ENCODE measurements around the gene COX6A1.
"Not testable (repeated sequence)": the region's sequence is repeated elsewhere in the genome, so short reads cannot be mapped to it uniquely, and the experiment has no call there.

The COX6A1 gene

DNA sequence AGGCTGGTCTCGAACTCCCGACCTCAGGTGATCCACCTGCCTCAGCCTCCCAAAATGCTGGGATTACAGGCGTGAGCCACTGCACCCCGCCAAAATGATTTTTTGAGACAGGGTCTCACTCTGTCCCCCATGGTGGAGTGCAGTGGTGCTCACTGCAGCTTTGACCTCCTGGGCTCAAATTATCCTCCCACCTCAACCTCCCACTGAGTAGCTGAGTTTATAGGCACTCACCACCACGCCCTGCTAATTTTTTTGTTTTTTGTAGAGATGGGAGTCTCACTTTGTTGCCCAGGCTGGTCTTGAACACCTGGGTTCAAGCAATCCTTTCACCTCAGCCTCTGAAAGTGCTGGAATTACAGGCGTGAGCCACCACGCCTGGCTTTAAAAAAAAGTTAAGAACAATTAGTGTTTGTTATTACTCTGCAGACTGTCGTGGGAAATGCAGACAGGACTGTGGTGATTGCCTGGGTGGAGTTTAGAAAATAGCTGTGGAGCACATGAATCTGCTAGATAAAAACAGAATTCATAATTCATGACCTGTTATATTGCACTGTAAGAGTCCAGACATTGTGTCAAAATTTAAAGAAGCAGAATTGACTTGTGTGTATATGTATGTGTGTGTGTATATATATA, 9.2 kb upstream of the COX6A1 start:
- no peak for DNase-seq

GRCh38 chr12:120429368-120429767, 8.5 kb upstream of the COX6A1 start:
- DNase-seq: no peak

DNA sequence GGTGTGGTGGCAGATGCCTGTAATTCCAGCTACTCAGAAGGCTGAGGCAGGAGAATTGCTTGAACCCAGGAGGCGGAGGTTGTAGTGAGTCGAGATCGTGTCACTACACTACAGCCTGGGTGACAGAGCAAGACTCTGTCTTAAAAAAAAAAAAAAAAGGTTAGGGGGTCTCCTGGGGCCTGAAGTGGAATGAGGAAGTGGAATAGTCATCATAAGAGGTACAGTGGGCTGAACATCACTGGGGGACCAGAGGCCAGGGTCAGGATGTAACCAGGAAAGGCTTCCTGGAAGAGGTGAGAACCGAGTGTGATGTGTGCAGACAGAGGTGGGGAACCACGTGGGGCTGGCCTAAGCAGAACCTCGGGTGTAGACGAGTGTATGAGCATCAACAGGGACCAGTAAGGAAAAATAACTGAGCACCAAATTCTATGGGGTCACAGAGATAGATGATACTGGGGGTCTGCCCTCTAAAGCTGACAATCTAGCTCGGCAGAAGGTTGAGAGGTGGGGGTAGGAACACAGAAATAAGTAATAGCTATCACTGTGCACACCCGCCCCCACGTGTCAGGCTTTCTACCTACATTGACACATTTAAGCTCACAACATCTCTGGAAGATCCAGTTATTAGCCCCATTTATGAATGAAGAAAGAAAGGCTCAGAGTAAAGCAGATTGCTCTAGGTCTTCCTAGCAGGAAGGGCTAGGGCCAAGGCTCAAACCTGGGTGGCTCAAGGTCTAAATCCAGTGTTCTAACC, 5.0 kb upstream of the COX6A1 start:
- DNase-seq: no peak

DNA sequence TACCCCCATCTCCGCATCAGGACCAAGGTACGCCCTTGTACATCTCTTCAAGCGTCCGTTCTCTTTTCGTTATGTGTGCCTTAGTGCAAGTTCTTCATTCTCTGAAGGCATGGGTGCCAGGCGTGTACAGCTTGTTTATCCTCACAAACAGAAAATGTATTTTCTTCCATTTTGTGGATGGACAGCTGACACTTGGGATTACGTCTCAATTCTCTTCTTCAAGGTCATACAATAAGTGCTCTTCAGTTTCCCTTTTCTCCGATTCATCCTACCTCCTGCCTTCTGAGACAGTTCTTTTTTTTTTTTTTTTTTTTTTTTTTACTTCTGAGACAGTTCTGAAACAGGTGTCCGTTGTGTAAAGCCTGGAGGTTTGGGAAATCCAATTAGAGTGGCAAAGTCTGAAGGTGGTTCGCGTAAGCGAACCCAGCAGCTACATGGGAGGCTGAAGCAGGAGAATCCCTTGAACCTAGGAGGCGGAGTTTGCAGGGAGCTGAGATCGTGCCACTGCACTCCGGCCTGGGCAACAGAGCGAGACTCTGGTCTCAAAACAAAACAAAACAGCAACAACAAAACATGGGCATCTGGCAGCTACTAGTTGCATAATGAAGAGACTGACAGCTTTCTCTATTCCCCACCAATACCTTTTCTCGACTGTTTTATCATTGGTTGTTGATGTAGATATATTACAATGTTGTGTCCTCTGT, 734 bp downstream of the COX6A1 start:
- no peak for DNase-seq

- DNase-seq: peak; percentile 52
Measured at GRCh38 chr12:120439646-120440247, 1.8 kb downstream of the COX6A1 start.

DNA sequence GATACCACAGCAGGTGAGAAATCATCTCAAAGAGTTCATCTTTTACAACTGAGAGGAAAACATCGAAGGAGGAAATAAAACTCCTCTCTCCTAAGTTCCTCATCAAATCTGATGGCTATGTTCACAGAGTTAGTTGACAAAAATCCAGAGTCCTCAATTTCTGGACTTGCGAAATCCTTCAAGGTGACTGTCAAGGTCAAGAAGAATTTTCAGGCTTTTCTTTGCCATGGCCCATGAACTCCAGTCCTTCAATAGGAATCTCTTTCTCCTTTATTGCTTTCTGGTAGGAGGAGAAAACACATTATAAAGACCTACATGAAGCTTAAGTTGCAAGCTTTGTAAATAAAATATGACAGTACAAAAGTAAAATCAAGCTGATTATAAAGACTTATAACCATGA, 6.8 kb downstream of the COX6A1 start:
- no peak for DNase-seq

GRCh38 chr12:120445911-120446843, 8.3 kb downstream of the COX6A1 start, which contains the start of the genes GATC and TRIAP1:
GATC (plus strand) TSS chr12:120446444; CDS start chr12:120446481, 37 bp downstream.
TRIAP1 (minus strand) TSS chr12:120446384; CDS start chr12:120446372, 12 bp downstream.
- peak; percentile 80 for DNase-seq

DNA sequence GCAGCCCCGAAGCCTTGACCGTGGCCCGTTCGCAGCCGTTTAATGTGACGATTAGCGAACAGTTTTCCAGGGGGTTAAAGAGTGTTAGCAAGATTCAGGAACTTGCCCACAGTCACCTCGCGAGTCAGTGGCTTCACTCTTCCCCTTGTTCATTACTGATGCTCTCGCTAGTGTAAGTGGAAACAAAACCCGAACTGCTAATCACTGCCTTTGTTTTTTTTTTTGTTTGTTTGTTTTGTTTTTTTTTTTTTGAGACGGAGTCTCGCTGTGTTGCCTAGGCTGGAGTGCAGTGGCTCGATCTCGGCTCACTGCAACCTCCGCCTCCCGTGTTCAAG, 8.9 kb downstream of the COX6A1 start:
- not testable (repeated sequence) for DNase-seq

- no peak for DNase-seq
Measured at GRCh38 chr12:120447992-120448391, 10.1 kb downstream of the COX6A1 start.

- not testable (repeated sequence) for DNase-seq
Measured at GRCh38 chr12:120452524-120452923, 14.6 kb downstream of the COX6A1 start.

- no peak for DNase-seq
Measured at GRCh38 chr12:120453060-120453750, 15.3 kb downstream of the COX6A1 start.

DNA sequence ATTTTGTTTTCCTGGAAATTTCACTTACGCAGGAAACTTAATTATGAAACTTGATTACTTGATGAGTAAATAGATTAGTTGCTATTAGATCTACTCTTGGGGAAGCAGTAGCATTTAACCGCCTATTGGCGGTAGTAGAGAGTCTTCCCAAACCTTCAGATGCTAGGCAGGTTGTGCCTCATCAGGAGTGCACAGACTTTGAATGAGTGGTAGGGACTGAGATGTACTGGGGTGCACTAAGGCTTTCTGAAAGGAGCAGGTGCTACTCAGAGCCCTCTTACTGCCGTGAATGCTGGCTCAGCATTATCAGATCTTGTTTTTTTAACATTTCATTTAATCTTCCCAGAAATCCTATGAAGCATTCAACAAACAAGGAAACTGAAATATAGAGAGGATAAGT, 16.1 kb downstream of the COX6A1 start:
- DNase-seq: no peak

DNA sequence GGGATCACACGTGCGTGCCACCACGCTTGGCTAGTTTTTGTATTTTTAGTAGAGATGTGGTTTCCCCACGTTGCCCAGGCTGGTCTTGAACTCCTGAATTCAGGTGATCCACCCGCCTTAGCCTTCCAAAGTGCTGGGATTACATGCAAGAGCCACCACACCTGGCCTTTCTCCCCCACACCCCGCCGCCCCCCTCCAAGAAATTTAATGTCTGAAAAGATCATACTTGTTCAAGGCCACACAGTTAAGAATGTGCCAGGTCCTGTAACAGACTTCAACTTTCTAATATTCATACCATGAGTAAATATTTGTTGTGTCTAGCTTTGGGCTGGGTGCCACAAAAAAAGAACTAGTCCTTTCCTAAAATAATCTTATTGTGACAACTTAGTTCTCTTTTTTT, 17.4 kb downstream of the COX6A1 start:
- no peak for DNase-seq

DNA sequence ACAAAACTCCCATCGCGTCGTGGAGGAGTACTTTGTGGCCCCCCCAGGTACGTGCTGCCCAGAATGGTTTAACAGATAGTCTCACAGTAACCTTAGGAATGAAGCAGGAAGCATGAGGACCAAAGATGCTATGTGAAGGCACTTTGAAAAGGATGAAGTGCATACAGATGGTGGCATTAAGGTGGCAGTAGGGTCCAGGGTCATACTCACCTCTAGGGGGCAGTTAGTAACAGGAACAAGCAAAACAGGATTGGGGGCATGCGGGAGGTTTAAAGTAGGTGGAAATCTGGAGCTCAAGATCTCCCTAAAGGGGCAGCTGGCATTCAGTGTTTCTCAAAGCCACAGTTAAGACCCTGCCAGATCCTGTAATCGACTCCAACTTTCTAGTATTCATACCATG, 19.2 kb downstream of the COX6A1 start:
- DNase-seq: no peak

GRCh38 chr12:120460157-120460556, 22.2 kb downstream of the COX6A1 start:
- no peak for DNase-seq

GRCh38 chr12:120462099-120462640, 24.3 kb downstream of the COX6A1 start:
- DNase-seq: no peak

DNA sequence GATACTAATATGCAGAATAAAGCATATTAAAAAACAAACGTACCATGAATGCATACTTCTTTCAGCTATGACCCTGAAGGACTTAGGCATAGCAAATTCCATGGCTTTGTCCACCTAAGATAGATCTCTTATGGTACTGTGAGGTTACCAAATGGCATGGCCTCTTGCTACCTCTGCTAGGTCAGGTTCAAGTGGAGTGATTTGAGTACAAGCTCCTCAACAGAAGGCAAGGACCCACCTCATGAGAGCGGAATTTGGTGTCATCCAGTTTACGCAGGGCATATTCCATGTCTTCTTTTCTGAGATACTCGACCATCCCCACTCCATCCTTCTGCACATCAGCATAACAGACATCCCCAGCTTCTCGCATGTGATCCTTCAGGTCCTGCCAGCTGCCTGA, 25.8 kb downstream of the COX6A1 start:
- no peak for DNase-seq

DNA sequence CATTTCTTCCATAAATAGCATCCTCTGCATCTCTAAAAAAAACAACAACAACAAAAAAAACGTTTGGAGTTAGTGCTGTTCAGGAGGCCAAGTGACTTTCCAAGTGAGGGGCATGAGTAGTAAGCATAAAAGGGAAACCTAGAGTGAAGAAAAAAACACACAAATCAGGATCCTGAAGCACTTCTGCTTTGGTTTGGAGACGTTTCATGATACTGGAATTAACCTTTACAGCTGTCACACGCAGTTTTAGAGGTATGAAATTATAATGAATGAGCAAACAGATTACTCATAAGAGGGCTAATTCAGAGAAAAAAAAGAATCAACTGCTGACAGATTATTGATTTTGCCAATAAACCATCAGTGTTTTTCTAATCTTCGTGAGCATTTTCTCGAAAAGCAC, 27.8 kb downstream of the COX6A1 start:
- DNase-seq: no peak

DNA sequence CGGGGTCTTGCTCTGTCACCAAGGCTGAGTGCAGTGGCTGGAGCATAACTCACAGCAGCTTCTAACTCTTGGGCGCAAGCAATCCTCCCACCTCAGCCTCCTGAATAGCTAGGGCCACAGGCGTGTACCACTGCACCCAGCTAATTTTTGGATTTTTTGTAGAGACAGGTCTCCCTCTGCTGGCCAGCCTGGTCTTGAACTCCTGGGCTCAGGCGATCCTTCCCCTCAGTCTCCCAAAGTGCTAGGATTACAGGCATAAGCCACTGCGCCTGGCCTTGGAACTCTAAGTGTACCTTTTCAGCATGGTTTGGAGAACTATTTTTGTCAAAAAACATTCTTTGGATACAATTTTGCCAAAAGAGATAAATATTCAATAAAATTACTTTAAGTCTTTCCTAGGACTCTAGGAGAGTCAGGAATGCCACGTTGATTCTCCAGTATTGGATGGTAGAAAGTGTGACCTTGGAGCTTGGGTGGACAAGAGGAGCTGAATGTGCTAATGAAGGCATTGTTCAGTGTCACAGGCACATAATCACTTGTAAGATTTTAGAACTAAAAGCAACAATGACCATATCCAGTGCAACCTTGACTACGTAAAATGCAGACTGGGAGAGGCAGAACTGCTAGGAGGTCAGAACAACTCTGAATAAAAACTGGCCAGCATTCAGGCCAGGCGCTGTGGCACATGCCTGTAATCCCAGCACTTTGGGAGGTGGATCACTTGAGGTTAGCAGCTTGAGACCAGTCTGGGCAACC, 28.8 kb downstream of the COX6A1 start:
- DNase-seq: peak; percentile 19

GRCh38 chr12:120467439-120467838, 29.5 kb downstream of the COX6A1 start:
- no peak for DNase-seq
